ENCODE data around the gene ZNF564.

- TF ChIP-seq CTCF (conservative IDR thresholded peaks at IDR 0.05; ENCODE audit: low read depth in 2 of 2) (peak; percentile 47 to 71), NANOG (IDR thresholded peaks at IDR 0.05; ENCODE audit: borderline replicate concordance) (no peak), EZH2 (IDR thresholded peaks at IDR 0.05; ENCODE audit: low read depth, unreplicated experiment) (no peak), EZH2phosphoT487 (IDR thresholded peaks at IDR 0.05; ENCODE audit: unreplicated experiment) (no peak), JUNB (IDR thresholded peaks at IDR 0.05; ENCODE audit: unreplicated experiment) (no peak), REST (IDR thresholded peaks at IDR 0.05; ENCODE audit: unreplicated experiment) (no peak), POLR2AphosphoS5 (IDR thresholded peaks at IDR 0.05; ENCODE audit: low read depth) (no peak), ETS1 (IDR thresholded peaks at IDR 0.05) (no peak), STAT1 (IDR thresholded peaks at IDR 0.05; ENCODE audit: unreplicated experiment) (no peak), ZNF462 (CRISPR knock-in tag; IDR thresholded peaks at IDR 0.05) (no peak), CREB1 (CRISPR knock-in tag; IDR thresholded peaks at IDR 0.05; ENCODE audit: low read depth) (no peak), ZNF331 (CRISPR knock-in tag; IDR thresholded peaks at IDR 0.05; ENCODE audit: low read depth) (no peak)
These were observed 37.7 kb downstream of the ZNF564 start for GRCh38 chr19:12513531-12514061.
